OCI-LY1 (cell line): ENCODE measurements around the gene SLC39A12.

ENCODE experiments used
- EZH2 ChIP-seq: fragments of 200-600 bp; sonication (generic), shearing (Covaris generic); IDR thresholded peaks from 2 replicates; pipeline ENCODE4 v1.8.0; 2017; ENCODE audit warnings: borderline replicate concordance, mixed run types, mild to moderate bottlenecking, antibody characterized with exemption, low read length, moderate library complexity, mixed read lengths
- TF ChIP-seq, protein P1 (sequence below): fragments of 200-600 bp; sonication (generic), shearing (Covaris generic); IDR thresholded peaks from 2 replicates; pipeline ENCODE4 v1.5.1; 2017; ENCODE audit warnings: mild to moderate bottlenecking, antibody characterized with exemption, low read length, moderate library complexity, mixed read lengths

- TF ChIP-seq, protein P1, sequence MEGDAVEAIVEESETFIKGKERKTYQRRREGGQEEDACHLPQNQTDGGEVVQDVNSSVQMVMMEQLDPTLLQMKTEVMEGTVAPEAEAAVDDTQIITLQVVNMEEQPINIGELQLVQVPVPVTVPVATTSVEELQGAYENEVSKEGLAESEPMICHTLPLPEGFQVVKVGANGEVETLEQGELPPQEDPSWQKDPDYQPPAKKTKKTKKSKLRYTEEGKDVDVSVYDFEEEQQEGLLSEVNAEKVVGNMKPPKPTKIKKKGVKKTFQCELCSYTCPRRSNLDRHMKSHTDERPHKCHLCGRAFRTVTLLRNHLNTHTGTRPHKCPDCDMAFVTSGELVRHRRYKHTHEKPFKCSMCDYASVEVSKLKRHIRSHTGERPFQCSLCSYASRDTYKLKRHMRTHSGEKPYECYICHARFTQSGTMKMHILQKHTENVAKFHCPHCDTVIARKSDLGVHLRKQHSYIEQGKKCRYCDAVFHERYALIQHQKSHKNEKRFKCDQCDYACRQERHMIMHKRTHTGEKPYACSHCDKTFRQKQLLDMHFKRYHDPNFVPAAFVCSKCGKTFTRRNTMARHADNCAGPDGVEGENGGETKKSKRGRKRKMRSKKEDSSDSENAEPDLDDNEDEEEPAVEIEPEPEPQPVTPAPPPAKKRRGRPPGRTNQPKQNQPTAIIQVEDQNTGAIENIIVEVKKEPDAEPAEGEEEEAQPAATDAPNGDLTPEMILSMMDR, result no peak
- no peak for TF ChIP-seq EZH2
Observed at GRCh38 chr10:18086746-18087145, 135.0 kb downstream of the SLC39A12 start.
